WTC11 (cell line): ENCODE measurements around the gene IL31. TPM values are rescaled to one million over a fixed set of nuclear protein-coding genes. Genes with fewer than 3 reads are reported as not detected.

Experiments
- ATAC-seq: fragments of 200-7000 bp; cut with Tn5 transposase; 2 replicates; pipeline ENCODE4 v1.10.0; 2021; ENCODE audit warnings: mild to moderate bottlenecking, moderate library complexity
- CTCF ChIA-PET: fragments of 300-600 bp; sonication (Branson Sonifier 250); formaldehyde crosslinking; loops from one replicate; lab custom pipeline; 2021; ENCODE audit warnings: antibody characterized with exemption; lab: Charles Lee
- POLR2A ChIA-PET: fragments of 350-600 bp; sonication (Branson Sonifier 250); formaldehyde crosslinking; loops from one replicate; lab custom pipeline; 2021; ENCODE audit warnings: antibody characterized with exemption; lab: Charles Lee
- DNase-seq: peaks from one replicate; pipeline ENCODE4 v3.0.0; 2021; ENCODE audit warnings: low spot score
- H3K27ac Mint-ChIP-seq: 2 replicates; pipeline ENCODE4 v1.8.0; 2021; ENCODE audit warnings: mixed read lengths
- H3K27me3 Mint-ChIP-seq: 2 replicates; pipeline ENCODE4 v1.8.0; 2021; ENCODE audit warnings: low read depth, mild to moderate bottlenecking, moderate library complexity, mixed read lengths
- H3K36me3 Mint-ChIP-seq: 2 replicates; pipeline ENCODE4 v1.8.0; 2021; ENCODE audit warnings: mixed read lengths
- H3K4me1 Mint-ChIP-seq: 2 replicates; pipeline ENCODE4 v1.8.0; 2022; ENCODE audit warnings: mixed read lengths
- H3K4me3 Mint-ChIP-seq: 2 replicates; pipeline ENCODE4 v1.8.0; 2021; ENCODE audit warnings: mild to moderate bottlenecking, moderate library complexity, mixed read lengths
- H3K9me3 Mint-ChIP-seq: 2 replicates; pipeline ENCODE4 v1.8.0; 2021; ENCODE audit warnings: mixed read lengths
- ATF1 ChIP-seq: sonication (generic); formaldehyde crosslinking; IDR thresholded peaks from 2 replicates; pipeline ENCODE4 v1.8.1; 2023; ENCODE audit warnings: mild to moderate bottlenecking, moderate library complexity, missing genetic modification reagents
- CREM ChIP-seq: sonication (generic); formaldehyde crosslinking; IDR thresholded peaks from 2 replicates; pipeline ENCODE4 v1.8.1; 2022; ENCODE audit warnings: mild to moderate bottlenecking, missing genetic modification reagents, moderate library complexity
- E2F1 ChIP-seq: sonication (generic); formaldehyde crosslinking; IDR thresholded peaks from 2 replicates; pipeline ENCODE4 v1.8.0; 2022; ENCODE audit warnings: mild to moderate bottlenecking, missing genetic modification reagents
- ELF4 ChIP-seq: sonication (generic); formaldehyde crosslinking; IDR thresholded peaks from 2 replicates; pipeline ENCODE4 v1.8.1; 2022; ENCODE audit warnings: low read depth, mild to moderate bottlenecking, moderate library complexity, missing genetic modification reagents
- ETV6 ChIP-seq: sonication (generic); formaldehyde crosslinking; IDR thresholded peaks from 2 replicates; pipeline ENCODE4 v1.8.1; 2022; ENCODE audit warnings: mild to moderate bottlenecking, missing genetic modification reagents
- FOXK1 ChIP-seq: sonication (generic); formaldehyde crosslinking; IDR thresholded peaks from 2 replicates; pipeline ENCODE4 v1.8.0; 2022; ENCODE audit warnings: mild to moderate bottlenecking, moderate library complexity, missing genetic modification reagents
- FOXP1 ChIP-seq: sonication (generic); formaldehyde crosslinking; IDR thresholded peaks from 2 replicates; pipeline ENCODE4 v1.8.0; 2022; ENCODE audit warnings: missing genetic modification reagents, mild to moderate bottlenecking, moderate library complexity, borderline replicate concordance
- GRHL2 ChIP-seq: fragments of 250-450 bp; sonication (Bioruptor Pico); IDR thresholded peaks from 2 replicates; pipeline ENCODE4 v1.8.0; 2022; ENCODE audit warnings: mild to moderate bottlenecking, moderate library complexity; ENCODE audit not compliant: insufficient replicate concordance, severe bottlenecking
- JAZF1 ChIP-seq: fragments of 250-450 bp; sonication (Bioruptor Pico); IDR thresholded peaks from 2 replicates; pipeline ENCODE4 v1.9.0; 2021; ENCODE audit warnings: moderate library complexity, mild to moderate bottlenecking, inconsistent platforms
- MYBL2 ChIP-seq: sonication (generic); formaldehyde crosslinking; IDR thresholded peaks from 2 replicates; pipeline ENCODE4 v1.8.1; 2023; ENCODE audit warnings: mild to moderate bottlenecking, moderate library complexity, missing genetic modification reagents
- NFATC4 ChIP-seq: fragments of 250-450 bp; sonication (Bioruptor Pico); IDR thresholded peaks from 2 replicates; pipeline ENCODE4 v1.9.0; 2021; ENCODE audit warnings: mild to moderate bottlenecking
- SOX15 ChIP-seq: fragments of 250-450 bp; sonication (Bioruptor Pico); IDR thresholded peaks from 2 replicates; pipeline ENCODE4 v1.9.0; 2021; ENCODE audit warnings: mild to moderate bottlenecking
- SP1 ChIP-seq: sonication (generic); formaldehyde crosslinking; conservative IDR thresholded peaks from 2 replicates; pipeline ENCODE4 v1.8.1; 2022; ENCODE audit warnings: missing genetic modification reagents
- TEAD1 ChIP-seq: sonication (generic); formaldehyde crosslinking; IDR thresholded peaks from 2 replicates; pipeline ENCODE4 v1.8.0; 2022; ENCODE audit warnings: mild to moderate bottlenecking, missing genetic modification reagents
- ZNF121 ChIP-seq: sonication (generic); formaldehyde crosslinking; IDR thresholded peaks from 2 replicates; pipeline ENCODE4 v1.8.0; 2023; ENCODE audit warnings: missing genetic modification reagents
- ZNF232 ChIP-seq: sonication (generic); formaldehyde crosslinking; IDR thresholded peaks from 2 replicates; pipeline ENCODE4 v1.8.0; 2022; ENCODE audit warnings: mild to moderate bottlenecking, missing genetic modification reagents
- ZNF416 ChIP-seq: fragments of 250-450 bp; sonication (Bioruptor Pico); IDR thresholded peaks from 2 replicates; pipeline ENCODE4 v1.9.0; 2021; ENCODE audit warnings: mild to moderate bottlenecking, inconsistent platforms
- ZSCAN18 ChIP-seq: fragments of 250-450 bp; sonication (Bioruptor Pico); IDR thresholded peaks from 2 replicates; pipeline ENCODE4 v2.1.2; 2022; ENCODE audit warnings: mild to moderate bottlenecking, moderate library complexity
- total RNA-seq: library from RNA; stranded (reverse); gene quantifications from 3 replicates; pipeline ENCODE4 v1.2.3, GENCODE V29; 2021
- TF ChIP-seq, protein P1 (sequence below): fragments of 250-450 bp; sonication (Bioruptor Pico); IDR thresholded peaks from 2 replicates; pipeline ENCODE4 v1.9.0; 2021; ENCODE audit warnings: mild to moderate bottlenecking
- TF ChIP-seq, protein P2 (sequence below): sonication (generic); formaldehyde crosslinking; IDR thresholded peaks from 2 replicates; pipeline ENCODE4 v1.8.1; 2022; ENCODE audit warnings: mild to moderate bottlenecking, missing genetic modification reagents, moderate library complexity, borderline replicate concordance
- TF ChIP-seq, protein P3 (sequence below): sonication (generic); formaldehyde crosslinking; conservative IDR thresholded peaks from 2 replicates; pipeline ENCODE4 v1.8.1; 2023; ENCODE audit warnings: mild to moderate bottlenecking, low read depth, missing genetic modification reagents, moderate library complexity
- TF ChIP-seq, protein P4 (sequence below): sonication (generic); formaldehyde crosslinking; IDR thresholded peaks from 2 replicates; pipeline ENCODE4 v1.8.0; 2023; ENCODE audit warnings: missing genetic modification reagents, mild to moderate bottlenecking, borderline replicate concordance

IL31 gene
- total RNA-seq, 1 experiment from 2014 or later = not detected

DNA sequence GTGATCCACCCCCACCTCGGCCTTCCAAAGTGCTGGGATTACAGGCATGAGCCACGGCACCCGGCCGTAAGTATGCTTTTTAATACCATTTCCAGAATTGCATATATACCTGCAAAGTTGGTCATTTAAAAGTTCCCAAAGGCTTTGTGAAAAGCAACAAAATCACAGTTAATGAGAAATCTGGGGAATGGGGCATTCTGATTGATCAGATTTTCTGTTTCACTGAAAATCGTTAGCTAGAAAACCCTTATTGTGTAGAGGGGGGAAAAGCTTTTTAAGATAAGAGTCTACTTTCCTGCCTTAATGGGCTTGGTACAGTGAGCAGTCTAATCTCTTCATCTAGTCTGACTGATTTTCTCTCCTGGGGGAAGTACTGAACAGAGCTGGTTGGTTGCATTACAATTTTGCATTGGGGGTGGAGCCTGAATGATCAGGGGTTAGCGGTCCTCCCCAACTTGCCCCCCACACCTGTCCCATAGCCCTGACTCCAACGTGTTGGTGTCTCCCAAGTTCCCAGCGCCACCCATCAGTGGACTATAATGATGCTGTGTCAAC is 23.8 kb downstream of the IL31 start (continued):
- TF ChIP-seq, protein P1, sequence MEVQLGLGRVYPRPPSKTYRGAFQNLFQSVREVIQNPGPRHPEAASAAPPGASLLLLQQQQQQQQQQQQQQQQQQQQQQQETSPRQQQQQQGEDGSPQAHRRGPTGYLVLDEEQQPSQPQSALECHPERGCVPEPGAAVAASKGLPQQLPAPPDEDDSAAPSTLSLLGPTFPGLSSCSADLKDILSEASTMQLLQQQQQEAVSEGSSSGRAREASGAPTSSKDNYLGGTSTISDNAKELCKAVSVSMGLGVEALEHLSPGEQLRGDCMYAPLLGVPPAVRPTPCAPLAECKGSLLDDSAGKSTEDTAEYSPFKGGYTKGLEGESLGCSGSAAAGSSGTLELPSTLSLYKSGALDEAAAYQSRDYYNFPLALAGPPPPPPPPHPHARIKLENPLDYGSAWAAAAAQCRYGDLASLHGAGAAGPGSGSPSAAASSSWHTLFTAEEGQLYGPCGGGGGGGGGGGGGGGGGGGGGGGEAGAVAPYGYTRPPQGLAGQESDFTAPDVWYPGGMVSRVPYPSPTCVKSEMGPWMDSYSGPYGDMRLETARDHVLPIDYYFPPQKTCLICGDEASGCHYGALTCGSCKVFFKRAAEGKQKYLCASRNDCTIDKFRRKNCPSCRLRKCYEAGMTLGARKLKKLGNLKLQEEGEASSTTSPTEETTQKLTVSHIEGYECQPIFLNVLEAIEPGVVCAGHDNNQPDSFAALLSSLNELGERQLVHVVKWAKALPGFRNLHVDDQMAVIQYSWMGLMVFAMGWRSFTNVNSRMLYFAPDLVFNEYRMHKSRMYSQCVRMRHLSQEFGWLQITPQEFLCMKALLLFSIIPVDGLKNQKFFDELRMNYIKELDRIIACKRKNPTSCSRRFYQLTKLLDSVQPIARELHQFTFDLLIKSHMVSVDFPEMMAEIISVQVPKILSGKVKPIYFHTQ (CRISPR knock-in tag) = no peak
- no peak for TF ChIP-seq GRHL2 (CRISPR knock-in tag)
- TF ChIP-seq ZNF416 (CRISPR knock-in tag) = no peak

DNA sequence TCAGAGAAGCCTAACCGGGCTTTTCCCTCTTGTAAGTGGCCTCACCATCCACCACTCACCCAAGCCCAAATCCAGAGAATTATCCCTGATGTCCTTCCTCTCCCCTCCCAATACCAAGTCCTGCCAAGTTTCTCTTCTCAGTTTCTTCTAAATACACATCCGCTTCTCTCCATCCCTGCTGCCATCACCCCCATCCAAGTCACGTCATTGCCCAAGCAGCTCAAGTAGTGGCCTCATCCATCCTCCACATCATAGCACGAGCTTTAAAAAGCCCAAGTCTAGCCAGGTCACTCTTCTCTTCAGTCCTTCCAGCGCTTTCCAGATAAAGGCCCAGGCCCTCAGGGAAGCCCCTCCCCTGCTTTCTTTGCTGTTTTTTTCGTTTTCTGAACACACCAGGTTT is 25.4 kb downstream of the IL31 start:
- Mint-ChIP-seq H3K27ac (no peak overlapping the region), H3K27me3 (no peaks in the 10 kb centered on the region), H3K36me3 (peaks cover 7% of the 10 kb centered on the region), H3K4me3 (no peak overlapping the region), H3K4me1 (peaks cover 2% of the 10 kb centered on the region; the same call in 1 of the 2 replicates), H3K9me3 (peaks cover 5% of the 10 kb centered on the region)
- ATAC-seq = no peak
- CTCF ChIA-PET = interaction anchor here (1.1 to 1.4 kb wide), 3 partner anchors 11 to 94 kb away, joined by 3 to 6 read pairs (median 3); no protein-coding TSS in a partner anchor
- DNase-seq = no peak
- POLR2A ChIA-PET = interaction anchor here (1.3 kb wide), 1 partner anchor 77 kb away, joined by 4 read pairs; the partner anchor contains the start of gene DIABLO
- no peak for TF ChIP-seq ELF4
- TF ChIP-seq, protein P2, sequence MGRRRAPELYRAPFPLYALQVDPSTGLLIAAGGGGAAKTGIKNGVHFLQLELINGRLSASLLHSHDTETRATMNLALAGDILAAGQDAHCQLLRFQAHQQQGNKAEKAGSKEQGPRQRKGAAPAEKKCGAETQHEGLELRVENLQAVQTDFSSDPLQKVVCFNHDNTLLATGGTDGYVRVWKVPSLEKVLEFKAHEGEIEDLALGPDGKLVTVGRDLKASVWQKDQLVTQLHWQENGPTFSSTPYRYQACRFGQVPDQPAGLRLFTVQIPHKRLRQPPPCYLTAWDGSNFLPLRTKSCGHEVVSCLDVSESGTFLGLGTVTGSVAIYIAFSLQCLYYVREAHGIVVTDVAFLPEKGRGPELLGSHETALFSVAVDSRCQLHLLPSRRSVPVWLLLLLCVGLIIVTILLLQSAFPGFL (CRISPR knock-in tag) = no peak
- TF ChIP-seq SOX15 (CRISPR knock-in tag) = no peak
- TF ChIP-seq FOXP1 = no peak
- TF ChIP-seq MYBL2 (CRISPR knock-in tag) = no peak
- TF ChIP-seq TEAD1 (CRISPR knock-in tag) = no peak
- no peak for TF ChIP-seq E2F1 (CRISPR knock-in tag)
- no peak for TF ChIP-seq FOXK1
- no peak for TF ChIP-seq ZNF121
- TF ChIP-seq JAZF1 = no peak
- TF ChIP-seq, protein P3, sequence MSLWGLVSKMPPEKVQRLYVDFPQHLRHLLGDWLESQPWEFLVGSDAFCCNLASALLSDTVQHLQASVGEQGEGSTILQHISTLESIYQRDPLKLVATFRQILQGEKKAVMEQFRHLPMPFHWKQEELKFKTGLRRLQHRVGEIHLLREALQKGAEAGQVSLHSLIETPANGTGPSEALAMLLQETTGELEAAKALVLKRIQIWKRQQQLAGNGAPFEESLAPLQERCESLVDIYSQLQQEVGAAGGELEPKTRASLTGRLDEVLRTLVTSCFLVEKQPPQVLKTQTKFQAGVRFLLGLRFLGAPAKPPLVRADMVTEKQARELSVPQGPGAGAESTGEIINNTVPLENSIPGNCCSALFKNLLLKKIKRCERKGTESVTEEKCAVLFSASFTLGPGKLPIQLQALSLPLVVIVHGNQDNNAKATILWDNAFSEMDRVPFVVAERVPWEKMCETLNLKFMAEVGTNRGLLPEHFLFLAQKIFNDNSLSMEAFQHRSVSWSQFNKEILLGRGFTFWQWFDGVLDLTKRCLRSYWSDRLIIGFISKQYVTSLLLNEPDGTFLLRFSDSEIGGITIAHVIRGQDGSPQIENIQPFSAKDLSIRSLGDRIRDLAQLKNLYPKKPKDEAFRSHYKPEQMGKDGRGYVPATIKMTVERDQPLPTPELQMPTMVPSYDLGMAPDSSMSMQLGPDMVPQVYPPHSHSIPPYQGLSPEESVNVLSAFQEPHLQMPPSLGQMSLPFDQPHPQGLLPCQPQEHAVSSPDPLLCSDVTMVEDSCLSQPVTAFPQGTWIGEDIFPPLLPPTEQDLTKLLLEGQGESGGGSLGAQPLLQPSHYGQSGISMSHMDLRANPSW (CRISPR knock-in tag) = no peak
- TF ChIP-seq, protein P4, sequence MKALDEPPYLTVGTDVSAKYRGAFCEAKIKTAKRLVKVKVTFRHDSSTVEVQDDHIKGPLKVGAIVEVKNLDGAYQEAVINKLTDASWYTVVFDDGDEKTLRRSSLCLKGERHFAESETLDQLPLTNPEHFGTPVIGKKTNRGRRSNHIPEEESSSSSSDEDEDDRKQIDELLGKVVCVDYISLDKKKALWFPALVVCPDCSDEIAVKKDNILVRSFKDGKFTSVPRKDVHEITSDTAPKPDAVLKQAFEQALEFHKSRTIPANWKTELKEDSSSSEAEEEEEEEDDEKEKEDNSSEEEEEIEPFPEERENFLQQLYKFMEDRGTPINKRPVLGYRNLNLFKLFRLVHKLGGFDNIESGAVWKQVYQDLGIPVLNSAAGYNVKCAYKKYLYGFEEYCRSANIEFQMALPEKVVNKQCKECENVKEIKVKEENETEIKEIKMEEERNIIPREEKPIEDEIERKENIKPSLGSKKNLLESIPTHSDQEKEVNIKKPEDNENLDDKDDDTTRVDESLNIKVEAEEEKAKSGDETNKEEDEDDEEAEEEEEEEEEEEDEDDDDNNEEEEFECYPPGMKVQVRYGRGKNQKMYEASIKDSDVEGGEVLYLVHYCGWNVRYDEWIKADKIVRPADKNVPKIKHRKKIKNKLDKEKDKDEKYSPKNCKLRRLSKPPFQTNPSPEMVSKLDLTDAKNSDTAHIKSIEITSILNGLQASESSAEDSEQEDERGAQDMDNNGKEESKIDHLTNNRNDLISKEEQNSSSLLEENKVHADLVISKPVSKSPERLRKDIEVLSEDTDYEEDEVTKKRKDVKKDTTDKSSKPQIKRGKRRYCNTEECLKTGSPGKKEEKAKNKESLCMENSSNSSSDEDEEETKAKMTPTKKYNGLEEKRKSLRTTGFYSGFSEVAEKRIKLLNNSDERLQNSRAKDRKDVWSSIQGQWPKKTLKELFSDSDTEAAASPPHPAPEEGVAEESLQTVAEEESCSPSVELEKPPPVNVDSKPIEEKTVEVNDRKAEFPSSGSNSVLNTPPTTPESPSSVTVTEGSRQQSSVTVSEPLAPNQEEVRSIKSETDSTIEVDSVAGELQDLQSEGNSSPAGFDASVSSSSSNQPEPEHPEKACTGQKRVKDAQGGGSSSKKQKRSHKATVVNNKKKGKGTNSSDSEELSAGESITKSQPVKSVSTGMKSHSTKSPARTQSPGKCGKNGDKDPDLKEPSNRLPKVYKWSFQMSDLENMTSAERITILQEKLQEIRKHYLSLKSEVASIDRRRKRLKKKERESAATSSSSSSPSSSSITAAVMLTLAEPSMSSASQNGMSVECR = no peak
- no peak for TF ChIP-seq NFATC4 (CRISPR knock-in tag)
- TF ChIP-seq ETV6 (CRISPR knock-in tag) = no peak
- TF ChIP-seq ZSCAN18 = no peak
- TF ChIP-seq ATF1 (CRISPR knock-in tag) = no peak
- no peak for TF ChIP-seq SP1
- TF ChIP-seq CREM (CRISPR knock-in tag) = no peak
- no peak for TF ChIP-seq ZNF232
